GM19395 (cell line): ENCODE results near the gene SLC5A9.
"Not testable (repeated sequence)": the region's sequence is repeated elsewhere in the genome, so short reads cannot be mapped to it uniquely, and the experiment has no call there.

Experiments
- ATAC-seq: cut with Tn5 transposase; IDR thresholded peaks from one replicate; pipeline ENCODE4 v1.9.1; 2021; ENCODE audit warnings: mild to moderate bottlenecking, moderate library complexity; ENCODE audit not compliant: unreplicated experiment

SLC5A9 gene

GRCh38 chr1:48213462-48213861 is 9.1 kb upstream of the SLC5A9 start:
- not testable (repeated sequence) for ATAC-seq

GRCh38 chr1:48214366-48214765 is 8.2 kb upstream of the SLC5A9 start:
- ATAC-seq = not testable (repeated sequence)

GRCh38 chr1:48214820-48215219 is 7.7 kb upstream of the SLC5A9 start:
- no peak for ATAC-seq

GRCh38 chr1:48215222-48215621 is 7.3 kb upstream of the SLC5A9 start:
- ATAC-seq = no peak

- no peak for ATAC-seq
Observed at GRCh38 chr1:48215889-48216288, 6.6 kb upstream of the SLC5A9 start.

- ATAC-seq = no peak
Observed at GRCh38 chr1:48216313-48216712, 6.2 kb upstream of the SLC5A9 start.

- no peak for ATAC-seq
Observed at GRCh38 chr1:48216941-48217340, 5.6 kb upstream of the SLC5A9 start.

- no peak for ATAC-seq
Observed at GRCh38 chr1:48217856-48218255, 4.7 kb upstream of the SLC5A9 start.

GRCh38 chr1:48219803-48220202 is 2.7 kb upstream of the SLC5A9 start:
- no peak for ATAC-seq

GRCh38 chr1:48221122-48221521 is 1.4 kb upstream of the SLC5A9 start:
- no peak for ATAC-seq

- ATAC-seq = no peak
Observed at GRCh38 chr1:48221657-48222056, 859 bp upstream of the SLC5A9 start.

- no peak for ATAC-seq
Observed at GRCh38 chr1:48223366-48224240, 1.1 kb downstream of the SLC5A9 start.

- ATAC-seq = no peak
Observed at GRCh38 chr1:48224791-48225190, 2.3 kb downstream of the SLC5A9 start.

GRCh38 chr1:48225579-48225978 is 3.1 kb downstream of the SLC5A9 start:
- ATAC-seq = no peak

GRCh38 chr1:48227165-48228013 is 4.9 kb downstream of the SLC5A9 start:
- ATAC-seq = peak; percentile 78

- no peak for ATAC-seq
Observed at GRCh38 chr1:48228156-48228555, 5.6 kb downstream of the SLC5A9 start.

- no peak for ATAC-seq
Observed at GRCh38 chr1:48229317-48229716, 6.8 kb downstream of the SLC5A9 start.

- no peak for ATAC-seq
Observed at GRCh38 chr1:48230236-48230635, 7.7 kb downstream of the SLC5A9 start.

GRCh38 chr1:48232722-48233121 is 10.2 kb downstream of the SLC5A9 start:
- ATAC-seq = no peak

GRCh38 chr1:48233666-48234485 is 11.4 kb downstream of the SLC5A9 start:
- ATAC-seq = no peak

- no peak for ATAC-seq
Observed at GRCh38 chr1:48235652-48236051, 13.1 kb downstream of the SLC5A9 start.
